GM12873 (cell line): ENCODE measurements around the gene TBCEL.

Source experiments
- CTCF ChIP-seq: IDR thresholded peaks from 2 replicates; pipeline ENCODE4 v1.5.1; 2012; ENCODE audit warnings: low read depth, mild to moderate bottlenecking, moderate library complexity, low read length, control low read depth; ENCODE audit not compliant: insufficient read depth; ENCODE audit errors: missing control alignments

TBCEL gene

GRCh38 chr11:121039971-121040613 lies 16.2 kb downstream of the TBCEL start:
- no peak for TF ChIP-seq CTCF

DNA sequence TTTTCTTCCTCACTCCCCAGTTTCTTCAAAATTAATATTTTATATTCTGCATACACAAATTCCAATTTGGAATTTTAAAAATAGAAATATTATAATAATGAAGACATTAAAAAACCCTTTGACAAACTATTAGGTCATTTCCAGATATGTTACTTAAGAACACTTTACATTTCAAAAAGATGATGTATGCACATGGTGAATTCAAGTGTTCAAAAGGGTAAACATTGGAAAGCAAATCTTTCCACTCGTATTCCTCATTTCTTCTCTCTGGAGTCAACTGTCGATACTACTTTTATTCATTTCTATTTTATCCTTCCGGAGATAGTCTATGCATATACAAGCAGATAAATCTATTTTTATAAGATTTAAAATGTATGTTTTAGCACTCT lies 16.7 kb downstream of the TBCEL start:
- TF ChIP-seq CTCF, result no peak

DNA sequence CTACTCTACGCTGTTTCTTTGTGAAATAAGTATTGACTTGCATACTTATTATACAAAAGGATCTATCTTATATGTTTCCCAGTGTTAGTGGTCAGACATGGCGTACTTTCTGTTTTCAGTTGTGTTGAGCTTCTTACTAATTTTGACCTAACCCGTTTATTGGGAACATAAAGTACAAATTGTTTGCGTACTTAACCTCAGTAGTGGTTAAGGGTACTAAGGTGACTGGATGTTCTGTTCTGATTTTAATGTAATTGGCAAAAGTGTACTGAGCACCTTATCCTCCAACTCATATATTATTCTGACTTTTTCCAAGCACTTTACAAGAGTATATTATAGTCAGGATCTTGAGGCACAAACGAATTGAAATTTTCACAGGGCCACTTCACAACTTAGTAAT lies 17.2 kb downstream of the TBCEL start:
- TF ChIP-seq CTCF, result no peak

- no peak for TF ChIP-seq CTCF
These were observed 18.4 kb downstream of the TBCEL start for GRCh38 chr11:121042296-121042695.

DNA sequence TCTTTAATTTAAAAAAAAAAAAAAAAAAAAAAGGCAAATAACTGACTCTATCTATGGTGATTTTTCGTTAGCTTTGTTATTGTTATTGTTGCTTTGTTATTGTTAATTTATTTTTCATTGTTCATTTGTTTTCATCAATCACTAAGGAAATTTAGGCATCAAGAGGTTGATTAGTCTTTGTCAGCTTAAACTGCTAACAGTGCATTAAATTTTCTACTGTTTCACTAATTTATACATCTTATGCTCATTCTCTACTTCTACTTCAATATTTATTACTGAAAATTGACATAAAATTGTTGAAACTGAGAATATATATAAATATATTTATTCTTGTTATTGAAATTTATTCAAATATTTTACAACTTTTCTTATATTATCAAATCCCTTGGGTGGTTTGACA lies 24.0 kb downstream of the TBCEL start:
- TF ChIP-seq CTCF, result no peak

GRCh38 chr11:121048464-121049233 lies 24.7 kb downstream of the TBCEL start:
- no peak for TF ChIP-seq CTCF

GRCh38 chr11:121053244-121053643 lies 29.3 kb downstream of the TBCEL start:
- no peak for TF ChIP-seq CTCF
